B cell (primary cell): Measurements from ENCODE around the gene MYO10. TPM values are rescaled to one million over a fixed set of nuclear protein-coding genes. Genes with fewer than 3 reads are reported as not detected.

Experiments
- ATAC-seq: fragments of 200-7000 bp; cut with Tn5 transposase; one replicate; pipeline ENCODE4 v1.10.0; 2021; ENCODE audit warnings: low read depth, mild to moderate bottlenecking, moderate number of reproducible peaks, moderate library complexity
- CTCF ChIA-PET: fragments of 350-600 bp; sonication (Branson Sonifier 250); formaldehyde crosslinking; loops from one replicate; lab custom pipeline; 2021; ENCODE audit warnings: antibody characterized with exemption, inconsistent platforms; lab: Charles Lee
- POLR2A ChIA-PET: fragments of 350-600 bp; sonication (Branson Sonifier 250); formaldehyde crosslinking; loops from one replicate; lab custom pipeline; 2021; ENCODE audit warnings: antibody characterized with exemption; lab: Charles Lee
- DNase-seq: peaks from one replicate; pipeline ENCODE4 v3.0.0; 2013
- H2AFZ ChIP-seq: 2 replicates; pipeline ENCODE4 v1.6.1; 2012; ENCODE audit warnings: mild to moderate bottlenecking, low read depth, low read length; ENCODE audit not compliant: insufficient read depth, poor library complexity, severe bottlenecking
- H3K27ac ChIP-seq, 2 donors: 1 replicate in 1 of 2; 2 replicates in 1 of 2; pipeline ENCODE4 v1.5.1; 2012 to 2013; ENCODE audit warnings: low read length in 2 of 2, mild to moderate bottlenecking in 2 of 2, moderate library complexity in 1 of 2
- H3K27me3 ChIP-seq, 4 experiments: fragments of 200-600 bp in 1 of 4; sonication (generic) in 1 of 4; replicated peaks in 1 of 4; 1 replicate in 2 of 4; 2 replicates in 2 of 4; pipeline versions ENCODE4 v1.6.1 to v1.7.0; 2013 to 2016; ENCODE audit warnings: low read length in 3 of 4, mild to moderate bottlenecking in 2 of 4, mixed read lengths in 1 of 4, moderate library complexity in 1 of 4; ENCODE audit not compliant: insufficient read depth in 4 of 4, control insufficient read depth in 3 of 4; ENCODE audit errors: control extremely low read depth in 1 of 4
- H3K36me3 ChIP-seq, 2 experiments: replicated peaks in 1 of 2; 1 replicate in 1 of 2; 2 replicates in 1 of 2; pipeline versions ENCODE4 v1.6.1 to v1.7.1; 2013; ENCODE audit warnings: low read length in 1 of 2; ENCODE audit not compliant: insufficient read depth in 2 of 2, control insufficient read depth in 1 of 2; ENCODE audit errors: control extremely low read depth in 1 of 2, extremely low read depth in 1 of 2
- H3K4me1 ChIP-seq, 2 donors: fragments of 200-600 bp in 1 of 2; sonication (generic) in 1 of 2; 1 replicate in 1 of 2; 2 replicates in 1 of 2; pipeline versions ENCODE4 v1.5.1 to v1.6.1; 2013 to 2017; ENCODE audit warnings: low read length in 2 of 2; ENCODE audit not compliant: control insufficient read depth in 2 of 2, insufficient read depth in 2 of 2
- H3K4me2 ChIP-seq: replicated peaks from 2 replicates; pipeline ENCODE3; 2012; ENCODE audit warnings: mild to moderate bottlenecking, low read depth, low read length; ENCODE audit not compliant: poor library complexity, severe bottlenecking
- H3K4me3 ChIP-seq, 5 experiments: fragments of 200-600 bp in 1 of 5; sonication (generic) in 1 of 5; 1 replicate in 3 of 5; 2 replicates in 2 of 5; pipeline versions ENCODE4 v1.5.1 to v1.7.0; 2011 to 2016; ENCODE audit warnings: low read length in 4 of 5, mild to moderate bottlenecking in 4 of 5, low read depth in 2 of 5, control low read depth in 1 of 5, moderate library complexity in 1 of 5; ENCODE audit not compliant: insufficient read depth in 1 of 5; ENCODE audit errors: control extremely low read depth in 1 of 5, extremely low read depth in 1 of 5
- H3K79me2 ChIP-seq: fragments of 200-600 bp; sonication (generic); one replicate; pipeline ENCODE4 v1.6.0; 2016; ENCODE audit warnings: low read length; ENCODE audit not compliant: control insufficient read depth, insufficient read depth
- H3K9ac ChIP-seq: fragments of 200-600 bp; sonication (generic); 2 replicates; pipeline ENCODE4 v1.6.1; 2017; ENCODE audit warnings: mild to moderate bottlenecking, low read length, moderate library complexity
- H3K9me3 ChIP-seq, 3 donors: one replicate each; pipeline versions ENCODE4 v1.6.1 to v1.7.1; 2013; ENCODE audit warnings: low read length in 2 of 3; ENCODE audit not compliant: control insufficient read depth in 2 of 3, insufficient read depth in 1 of 3; ENCODE audit errors: control extremely low read depth in 1 of 3
- H4K20me1 ChIP-seq: 2 replicates; pipeline ENCODE4 v1.6.0; 2012; ENCODE audit warnings: mild to moderate bottlenecking, low read length; ENCODE audit not compliant: insufficient read depth, control insufficient read depth, poor library complexity, severe bottlenecking
- H3K27ac Mint-ChIP-seq: one replicate; pipeline ENCODE4 v1.8.0; 2021; ENCODE audit warnings: mixed read lengths
- H3K27me3 Mint-ChIP-seq: one replicate; pipeline ENCODE4 v1.8.0; 2021; ENCODE audit warnings: mixed read lengths
- H3K4me1 Mint-ChIP-seq: one replicate; pipeline ENCODE4 v1.8.0; 2021; ENCODE audit warnings: mixed read lengths
- H3K4me3 Mint-ChIP-seq: one replicate; pipeline ENCODE4 v1.8.0; 2021; ENCODE audit warnings: mixed read lengths
- H3K9me3 Mint-ChIP-seq: one replicate; pipeline ENCODE4 v1.8.0; 2022; ENCODE audit warnings: mixed read lengths; ENCODE audit not compliant: insufficient read depth
- CTCF ChIP-seq: fragments of 200-600 bp; IDR thresholded peaks from one replicate; pipeline ENCODE4 v1.8.0; 2022; ENCODE audit warnings: antibody characterized with exemption, mild to moderate bottlenecking
- EZH2 ChIP-seq: IDR thresholded peaks from 2 replicates; pipeline ENCODE4 v1.6.1; 2012; ENCODE audit warnings: borderline replicate concordance, low read depth, mild to moderate bottlenecking, moderate library complexity, low read length; ENCODE audit not compliant: insufficient read depth, poor library complexity, severe bottlenecking
- WGBS: methylation state at CpG from one replicate; pipeline ENCODE4 v1.1.5; 2013; ENCODE audit warnings: missing lambda C conversion rate; ENCODE audit not compliant: insufficient coverage; 5-methylcytosine and 5-hydroxymethylcytosine counted together
- intact Hi-C: fragments of 100-400 bp; cut with micrococcal nuclease; formaldehyde crosslinking; loops from one replicate; pipeline ENCODE4 v1.10.0; 2022
- polyA plus RNA-seq: library from polyadenylated mRNA; depleted of rRNA; stranded (reverse); fragments of >200 nt; gene quantifications from 2 replicates; pipeline ENCODE4 v1.2.3, GENCODE V29; 2012
- total RNA-seq, 2 donors: library from RNA; stranded (reverse); fragments of 120-200 nt in 1 of 2; gene quantifications; 1 replicate in 1 of 2; 2 replicates in 1 of 2; pipeline versions ENCODE4 v1.2.3 to v1.2.4, GENCODE V29; 2013 to 2022

MYO10 gene
- total and polyA plus RNA-seq, 2 donors (not counting 1 experiment from before 2014, with no cell fraction given), result 0.10 TPM; not detected in 1

- CTCF ChIA-PET, result no interaction called here
- DNase-seq, result no peak
- Histone ChIP-seq H2AFZ (no peak overlapping the region), H3K9me3 (no peaks in the 10 kb centered on the region), H3K4me3 (no peak overlapping the region), H3K36me3 (no peaks in the 10 kb centered on the region), H3K27me3 (no peaks in the 10 kb centered on the region), H3K9ac (no peak overlapping the region), H3K4me1 (no peaks in the 10 kb centered on the region), H4K20me1 (no peaks in the 10 kb centered on the region), H3K4me2 (no peak overlapping the region), H3K27ac (no peak overlapping the region), H3K79me2 (no peaks in the 10 kb centered on the region)
- Mint-ChIP-seq H3K4me1 (no peaks in the 10 kb centered on the region), H3K27me3 (peaks cover 11% of the 10 kb centered on the region), H3K4me3 (no peak overlapping the region), H3K27ac (no peak overlapping the region), H3K9me3 (no peaks in the 10 kb centered on the region)
- WGBS, result 80% methylated on average over 1 of the region's 2 CpGs
- POLR2A ChIA-PET, result no interaction called here
- intact Hi-C loops, result no loop called here
- ATAC-seq, result no peak
- TF ChIP-seq EZH2 (no peak), CTCF (no peak)
Measured at GRCh38 chr5:16797951-16798350, 138.1 kb downstream of the MYO10 start.

GRCh38 chr5:16794269-16794913, 141.7 kb downstream of the MYO10 start:
- Histone ChIP-seq H3K79me2 (no peaks in the 10 kb centered on the region), H4K20me1 (no peaks in the 10 kb centered on the region), H3K27me3 (no peaks in the 10 kb centered on the region), H2AFZ (no peak overlapping the region), H3K9me3 (no peaks in the 10 kb centered on the region), H3K4me2 (no peak overlapping the region), H3K4me3 (no peak overlapping the region), H3K9ac (no peak overlapping the region), H3K36me3 (no peaks in the 10 kb centered on the region), H3K4me1 (no peaks in the 10 kb centered on the region), H3K27ac (no peak overlapping the region)
- no peak for TF ChIP-seq CTCF
- TF ChIP-seq EZH2, result no peak
- no peak overlapping the region for H3K4me3 Mint-ChIP-seq
- no peak overlapping the region for H3K27ac Mint-ChIP-seq
- WGBS, result 89% methylated on average over 22 of the region's 23 CpGs
- H3K9me3 Mint-ChIP-seq, result no peaks in the 10 kb centered on the region
- no peaks in the 10 kb centered on the region for H3K4me1 Mint-ChIP-seq
- H3K27me3 Mint-ChIP-seq, result peaks cover 7% of the 10 kb centered on the region
- ChIA-PET POLR2A (no interaction called here), CTCF (interaction anchor here (0.6 to 1.1 kb wide), 3 partner anchors 11 to 1521 kb away, joined by 3 to 5 read pairs (median 4); no protein-coding TSS in a partner anchor)
- DNase-seq, result no peak
- no peak for ATAC-seq
- intact Hi-C loops, result no loop called here
